BLaER1 treated with 17β-estradiol and CSF1 and Interleukin-3, amounts not matched to agents 10 nM and 100 nM (cell line): ENCODE measurements around the gene TP53.
"Not testable (repeated sequence)": the region's sequence is repeated elsewhere in the genome, so short reads cannot be mapped to it uniquely, and the experiment has no call there.

ENCODE experiments used
- H3K27ac ChIP-seq, 11 experiments: shearing (Covaris generic); formaldehyde crosslinking; 2 replicates each; pipeline ENCODE4 v1.8.1; 2022
- H3K27me3 ChIP-seq, 11 experiments: shearing (Covaris generic); formaldehyde crosslinking; 2 replicates each; pipeline ENCODE4 v1.8.1; 2022
- H3K36me3 ChIP-seq, 11 experiments: shearing (Covaris generic); formaldehyde crosslinking; 2 replicates each; pipeline ENCODE4 v1.8.1; 2022
- H3K4me1 ChIP-seq, 10 experiments: shearing (Covaris generic); formaldehyde crosslinking; 2 replicates each; pipeline ENCODE4 v1.8.1; 2022
- H3K4me2 ChIP-seq, 11 experiments: shearing (Covaris generic); formaldehyde crosslinking; 2 replicates each; pipeline ENCODE4 v1.8.1; 2022
- H3K4me3 ChIP-seq, 10 experiments: shearing (Covaris generic); formaldehyde crosslinking; 2 replicates each; pipeline ENCODE4 v1.8.1; 2022
- H3K9ac ChIP-seq, 11 experiments: shearing (Covaris generic); formaldehyde crosslinking; 2 replicates each; pipeline ENCODE4 v1.8.1; 2022
- H3K9me3 ChIP-seq, 11 experiments: shearing (Covaris generic); formaldehyde crosslinking; replicated peaks in 1 of 11; 2 replicates each; pipeline ENCODE4 v1.8.1; 2022
- H4K20me1 ChIP-seq, 11 experiments: shearing (Covaris generic); formaldehyde crosslinking; 2 replicates each; pipeline ENCODE4 v1.8.1; 2022
- Cebpa-rat ChIP-seq, 11 experiments: shearing (Covaris generic); IDR thresholded peaks; 2 replicates each; pipeline ENCODE4 v1.8.1; 2022

The TP53 gene

GRCh38 chr17:7626307-7626706 lies 61.0 kb downstream of the TP53 start:
- H3K36me3 ChIP-seq: peaks cover 0 to 16% (median 8%) of the 10 kb centered on the region in 11 experiments; a peak in 10 of 22 replicates
- peaks cover 9 to 18% (median 16%) of the 10 kb centered on the region in 10 experiments for H3K4me1 ChIP-seq
- H3K27me3 ChIP-seq: no peaks in the 10 kb centered on the region
- peak overlapping the region; percentile 84 to 98 (median 90); a peak in 16 of 22 replicates for H3K9ac ChIP-seq
- peaks cover 0 to 9% (median 0%) of the 10 kb centered on the region in 11 experiments; a peak in 7 of 22 replicates for H4K20me1 ChIP-seq
- no peaks in the 10 kb centered on the region for H3K9me3 ChIP-seq
- H3K4me3 ChIP-seq: peak overlapping the region in 8 of 10 experiments; percentile 73 to 89 (median 82); a peak in 16 of 20 replicates
- H3K4me2 ChIP-seq: peak overlapping the region; percentile 76 to 100 (median 94)
- TF ChIP-seq Cebpa-rat (IDR thresholded peaks at IDR 0.05): no peak
- H3K27ac ChIP-seq: peak overlapping the region in 2 of 11 experiments; percentile 87 to 88; a peak in 2 of 22 replicates

DNA sequence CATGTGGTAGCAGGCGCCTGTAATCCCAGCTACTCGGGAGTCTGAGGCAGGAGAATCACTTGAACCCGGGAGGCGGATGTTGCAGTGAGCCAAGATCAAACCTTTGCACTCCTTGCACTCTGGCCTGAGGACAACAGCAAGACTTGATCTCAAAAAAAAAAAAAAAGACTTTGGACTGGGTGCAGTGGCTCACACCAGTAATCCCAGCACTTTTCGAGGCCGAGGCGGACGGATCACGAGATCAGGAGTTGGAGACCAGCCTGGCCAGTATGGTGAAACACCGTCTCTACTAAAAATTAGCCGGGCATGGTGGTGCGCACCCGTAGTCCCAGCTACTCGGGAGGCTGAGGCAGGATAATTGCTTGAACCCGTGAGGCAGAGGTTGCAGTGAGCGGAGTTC lies 61.5 kb downstream of the TP53 start:
- H4K20me1 ChIP-seq, H3K9ac ChIP-seq, H3K27ac ChIP-seq, H3K4me3 ChIP-seq, H3K27me3 ChIP-seq, H3K9me3 ChIP-seq: not testable (repeated sequence)
- Histone ChIP-seq H3K36me3 (peaks cover 0 to 16% (median 8%) of the 10 kb centered on the region in 11 experiments; a peak in 10 of 22 replicates), H3K4me1 (peaks cover 9 to 18% (median 16%) of the 10 kb centered on the region in 10 experiments), H3K4me2 (peak overlapping the region in 3 of 11 experiments; percentile 97 to 100 (median 97); a peak in 4 of 22 replicates)

GRCh38 chr17:7623661-7624060 lies 63.6 kb downstream of the TP53 start:
- peaks cover 0 to 9% (median 0%) of the 10 kb centered on the region in 11 experiments; a peak in 7 of 22 replicates for H4K20me1 ChIP-seq
- H3K27me3 ChIP-seq: no peaks in the 10 kb centered on the region
- H3K27ac ChIP-seq: no peak overlapping the region
- no peaks in the 10 kb centered on the region for H3K9me3 ChIP-seq
- H3K4me3 ChIP-seq: no peak overlapping the region
- TF ChIP-seq Cebpa-rat (IDR thresholded peaks at IDR 0.05): no peak
- H3K36me3 ChIP-seq: peaks cover 0 to 16% (median 8%) of the 10 kb centered on the region in 11 experiments; a peak in 10 of 22 replicates
- no peak overlapping the region for H3K9ac ChIP-seq
- H3K4me2 ChIP-seq: no peak overlapping the region
- H3K4me1 ChIP-seq: peaks cover 9 to 18% (median 16%) of the 10 kb centered on the region in 10 experiments

DNA sequence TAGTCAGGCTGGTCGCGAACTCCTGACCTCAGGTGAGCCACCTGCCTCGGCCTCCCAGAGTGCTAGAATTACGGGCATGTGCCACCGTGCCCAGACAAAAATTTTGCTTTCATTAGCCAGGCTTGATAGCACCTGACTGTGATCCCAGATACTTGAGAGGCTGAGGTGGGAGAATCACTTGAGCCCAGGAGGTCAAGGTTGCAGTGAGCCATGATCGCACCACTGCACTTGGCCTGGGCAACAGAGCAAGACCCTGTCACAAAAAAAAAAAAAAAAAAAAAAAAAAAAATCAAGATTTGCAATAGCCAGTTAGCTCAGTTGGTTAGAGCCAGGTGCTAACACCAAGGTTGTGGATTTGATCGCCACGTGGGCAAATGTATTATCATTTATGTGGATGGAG lies 66.5 kb downstream of the TP53 start:
- TF ChIP-seq Cebpa-rat (IDR thresholded peaks at IDR 0.05): no peak
- Histone ChIP-seq H3K27ac (no peak overlapping the region), H3K4me2 (no peak overlapping the region), H3K36me3 (peaks cover 0 to 9% (median 3%) of the 10 kb centered on the region in 11 experiments; a peak in 10 of 22 replicates), H3K9me3 (no peaks in the 10 kb centered on the region), H4K20me1 (no peaks in the 10 kb centered on the region; a peak in 2 of 22 replicates), H3K9ac (no peak overlapping the region), H3K27me3 (no peaks in the 10 kb centered on the region), H3K4me3 (no peak overlapping the region), H3K4me1 (peaks cover 0 to 2% (median under 1%) of the 10 kb centered on the region in 10 experiments; a peak in 2 of 20 replicates)

GRCh38 chr17:7618608-7619007 lies 68.7 kb downstream of the TP53 start:
- Histone ChIP-seq H3K9ac (no peak overlapping the region), H3K36me3 (no peaks in the 10 kb centered on the region), H3K4me1 (peaks cover 3 to 10% (median 5%) of the 10 kb centered on the region in 10 experiments), H3K4me3 (no peak overlapping the region), H3K27ac (no peak overlapping the region), H3K4me2 (no peak overlapping the region), H3K27me3 (no peaks in the 10 kb centered on the region), H3K9me3 (no peaks in the 10 kb centered on the region), H4K20me1 (peaks cover 0 to 7% (median 4%) of the 10 kb centered on the region in 11 experiments; a peak in 12 of 22 replicates)
- TF ChIP-seq Cebpa-rat (IDR thresholded peaks at IDR 0.05): no peak
